DOHH2 (cell line): Measurements from ENCODE around the gene TRAPPC5.

Experiments
- H3F3A ChIP-seq: fragments of 200-600 bp; sonication (generic), shearing (Covaris generic); 2 replicates; pipeline ENCODE4 v1.6.0; 2016; ENCODE audit warnings: antibody characterized with exemption, mild to moderate bottlenecking; ENCODE audit not compliant: control insufficient read depth, insufficient read depth
- H3K27ac ChIP-seq: fragments of 200-600 bp; sonication (generic); 2 replicates; pipeline ENCODE4 v1.5.1; 2014; ENCODE audit warnings: low read depth, mild to moderate bottlenecking, low read length, moderate library complexity
- H3K27me3 ChIP-seq: fragments of 200-600 bp; sonication (generic); 2 replicates; pipeline ENCODE4 v1.6.1; 2014; ENCODE audit warnings: mild to moderate bottlenecking, low read length, mixed read lengths; ENCODE audit not compliant: control insufficient read depth
- H3K36me3 ChIP-seq: fragments of 200-600 bp; sonication (generic); 2 replicates; pipeline ENCODE4 v1.6.1; 2014; ENCODE audit warnings: mild to moderate bottlenecking, low read length, moderate library complexity, mixed read lengths; ENCODE audit not compliant: control insufficient read depth
- H3K4me1 ChIP-seq: fragments of 200-600 bp; sonication (generic); 2 replicates; pipeline ENCODE4 v1.6.1; 2014; ENCODE audit warnings: mild to moderate bottlenecking, low read length, mixed read lengths; ENCODE audit not compliant: control insufficient read depth
- H3K4me2 ChIP-seq: fragments of 200-600 bp; sonication (generic); 2 replicates; pipeline ENCODE4 v1.6.0; 2014; ENCODE audit warnings: mild to moderate bottlenecking, low read length, moderate library complexity
- H3K4me3 ChIP-seq: fragments of 200-600 bp; sonication (generic); 2 replicates; pipeline ENCODE4 v1.5.1; 2014; ENCODE audit warnings: mild to moderate bottlenecking, low read length, mixed read lengths
- H3K79me2 ChIP-seq: fragments of 200-600 bp; sonication (generic); 2 replicates; pipeline ENCODE4 v1.6.1; 2014; ENCODE audit warnings: mild to moderate bottlenecking, low read length, mixed read lengths; ENCODE audit not compliant: control insufficient read depth
- H3K9me2 ChIP-seq: fragments of 200-600 bp; sonication (generic); replicated peaks from 2 replicates; pipeline ENCODE4 v1.6.1; 2014; ENCODE audit warnings: mild to moderate bottlenecking, low read length, mixed read lengths; ENCODE audit not compliant: control insufficient read depth
- H3K9me3 ChIP-seq: fragments of 200-600 bp; sonication (generic); 2 replicates; pipeline ENCODE4 v1.6.1; 2014; ENCODE audit warnings: antibody characterized with exemption, low read length, mixed read lengths; ENCODE audit not compliant: control insufficient read depth, insufficient read depth
- H4K20me1 ChIP-seq: fragments of 200-600 bp; sonication (generic); 2 replicates; pipeline ENCODE4 v1.6.0; 2014; ENCODE audit warnings: low read depth, mild to moderate bottlenecking, antibody characterized with exemption, low read length, moderate library complexity; ENCODE audit not compliant: control insufficient read depth, insufficient read depth
- EZH2phosphoT487 ChIP-seq: fragments of 200-600 bp; sonication (generic); IDR thresholded peaks from 2 replicates; pipeline ENCODE4 v1.6.1; 2017; ENCODE audit warnings: borderline replicate concordance, mild to moderate bottlenecking, antibody characterized with exemption, low read length, moderate library complexity, mixed read lengths
- TF ChIP-seq, protein P1 (sequence below): fragments of 200-600 bp; sonication (generic); IDR thresholded peaks from one replicate; pipeline ENCODE4 v1.5.1; 2014; ENCODE audit warnings: antibody characterized with exemption, mild to moderate bottlenecking, low read depth, low read length; ENCODE audit not compliant: poor library complexity, severe bottlenecking

Gene TRAPPC5

DNA sequence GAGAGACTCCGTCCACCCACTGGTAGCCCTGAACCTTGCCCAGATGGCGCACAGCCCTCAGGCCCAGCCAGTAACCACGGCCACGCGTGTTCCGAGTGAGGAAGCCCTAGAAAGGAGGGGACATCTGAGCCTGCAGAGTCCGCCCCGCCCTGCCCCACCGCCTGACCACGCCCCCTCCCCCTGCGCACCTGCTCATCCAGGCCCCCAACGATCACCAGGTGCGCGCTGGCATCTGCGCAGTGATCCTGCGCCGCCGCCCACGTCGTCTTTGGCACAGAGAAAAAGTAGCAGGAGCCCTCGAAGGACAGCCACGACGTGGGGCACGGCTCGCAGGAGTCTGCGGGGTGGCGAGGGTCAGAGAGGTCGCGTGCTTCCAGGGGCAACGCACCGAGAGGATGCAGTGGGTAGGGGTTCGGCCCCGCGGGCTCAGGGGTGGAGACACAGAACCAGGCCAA lies 49.2 kb downstream of the TRAPPC5 start:
- Histone ChIP-seq H3K4me3 (no peak overlapping the region), H3K36me3 (no peaks in the 10 kb centered on the region), H3K79me2 (no peaks in the 10 kb centered on the region), H3K4me2 (no peak overlapping the region), H3K9me2 (no peaks in the 10 kb centered on the region), H3K4me1 (no peaks in the 10 kb centered on the region), H3K9me3 (no peaks in the 10 kb centered on the region), H3K27me3 (peaks cover 15% of the 10 kb centered on the region), H3F3A (no peaks in the 10 kb centered on the region), H4K20me1 (no peaks in the 10 kb centered on the region), H3K27ac (no peak overlapping the region)
- TF ChIP-seq EZH2phosphoT487: no peak
- TF ChIP-seq, protein P1, sequence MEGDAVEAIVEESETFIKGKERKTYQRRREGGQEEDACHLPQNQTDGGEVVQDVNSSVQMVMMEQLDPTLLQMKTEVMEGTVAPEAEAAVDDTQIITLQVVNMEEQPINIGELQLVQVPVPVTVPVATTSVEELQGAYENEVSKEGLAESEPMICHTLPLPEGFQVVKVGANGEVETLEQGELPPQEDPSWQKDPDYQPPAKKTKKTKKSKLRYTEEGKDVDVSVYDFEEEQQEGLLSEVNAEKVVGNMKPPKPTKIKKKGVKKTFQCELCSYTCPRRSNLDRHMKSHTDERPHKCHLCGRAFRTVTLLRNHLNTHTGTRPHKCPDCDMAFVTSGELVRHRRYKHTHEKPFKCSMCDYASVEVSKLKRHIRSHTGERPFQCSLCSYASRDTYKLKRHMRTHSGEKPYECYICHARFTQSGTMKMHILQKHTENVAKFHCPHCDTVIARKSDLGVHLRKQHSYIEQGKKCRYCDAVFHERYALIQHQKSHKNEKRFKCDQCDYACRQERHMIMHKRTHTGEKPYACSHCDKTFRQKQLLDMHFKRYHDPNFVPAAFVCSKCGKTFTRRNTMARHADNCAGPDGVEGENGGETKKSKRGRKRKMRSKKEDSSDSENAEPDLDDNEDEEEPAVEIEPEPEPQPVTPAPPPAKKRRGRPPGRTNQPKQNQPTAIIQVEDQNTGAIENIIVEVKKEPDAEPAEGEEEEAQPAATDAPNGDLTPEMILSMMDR: no peak

DNA sequence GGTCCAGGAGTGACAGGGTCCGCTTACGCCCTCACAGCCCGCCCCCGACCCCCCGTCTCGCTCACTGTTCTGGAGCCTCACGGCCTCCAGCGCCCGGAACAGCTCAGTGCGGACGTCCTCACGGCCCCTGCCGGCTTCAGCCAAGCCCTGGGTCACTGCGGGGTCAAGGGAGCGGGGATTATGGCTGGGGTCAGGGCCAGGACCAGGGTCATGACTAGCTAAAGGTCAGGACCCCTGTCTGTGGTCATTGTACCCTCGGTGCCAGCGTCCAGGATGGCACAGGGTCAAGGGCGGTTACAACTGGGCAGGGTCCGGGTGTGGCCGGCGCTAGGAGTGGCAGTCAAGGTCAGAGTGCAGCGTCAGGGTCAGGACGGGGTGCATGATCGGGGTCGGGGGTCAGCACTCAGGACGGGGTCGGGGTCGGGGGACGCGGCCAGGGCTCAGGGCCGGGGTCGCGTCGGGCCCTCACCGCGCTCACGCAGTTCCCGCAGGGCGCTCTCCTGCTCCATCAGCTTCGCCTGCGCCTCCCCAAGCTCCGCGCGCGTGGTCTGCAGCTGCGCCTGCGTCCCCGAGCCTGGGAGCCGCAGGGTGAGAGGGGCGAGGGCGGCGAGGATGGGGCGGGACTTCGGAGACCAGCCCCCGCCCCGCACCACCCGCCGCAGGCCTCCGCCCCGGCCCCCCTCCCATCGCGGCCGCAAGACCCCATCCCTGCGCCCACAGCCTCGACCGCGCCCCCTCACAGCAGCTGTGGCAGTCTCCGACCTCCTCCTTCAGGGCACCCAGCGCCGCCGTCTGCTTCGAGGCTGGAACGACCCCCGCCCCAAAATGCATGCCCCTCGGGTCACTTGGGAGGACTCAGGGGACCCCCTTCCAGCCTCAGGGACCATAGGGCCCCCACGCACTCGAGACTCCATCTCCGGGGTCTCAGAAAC lies 49.9 kb downstream of the TRAPPC5 start:
- Histone ChIP-seq H3F3A (no peaks in the 10 kb centered on the region), H3K27me3 (peaks cover 15% of the 10 kb centered on the region; the same call in 1 of the 2 replicates), H3K27ac (no peak overlapping the region), H3K79me2 (no peaks in the 10 kb centered on the region), H3K9me2 (no peaks in the 10 kb centered on the region), H3K4me3 (no peak overlapping the region), H3K36me3 (no peaks in the 10 kb centered on the region), H3K4me2 (no peak overlapping the region), H3K4me1 (no peaks in the 10 kb centered on the region), H3K9me3 (no peaks in the 10 kb centered on the region), H4K20me1 (no peaks in the 10 kb centered on the region)
- TF ChIP-seq EZH2phosphoT487: no peak
- TF ChIP-seq, protein P1: no peak

DNA sequence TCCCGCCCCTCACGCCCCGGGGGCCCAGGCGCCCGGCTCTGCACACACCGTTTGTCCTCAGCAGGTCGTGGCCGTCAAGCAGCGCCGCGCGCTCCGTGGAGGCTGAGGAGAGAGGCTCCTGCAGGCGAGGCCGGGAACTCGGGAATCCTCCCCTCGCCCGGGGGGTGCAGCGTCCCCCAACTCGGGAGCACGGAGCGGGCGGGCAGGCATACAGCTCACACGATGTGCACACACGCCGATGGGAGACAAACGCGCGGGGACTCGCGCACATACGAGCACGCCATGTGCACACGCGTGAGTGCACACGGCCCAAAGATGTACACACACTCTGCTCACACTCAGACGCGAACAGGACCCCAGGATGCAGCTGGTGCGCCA lies 50.6 kb downstream of the TRAPPC5 start:
- Histone ChIP-seq H3K79me2 (no peaks in the 10 kb centered on the region), H4K20me1 (no peaks in the 10 kb centered on the region), H3K9me3 (no peaks in the 10 kb centered on the region), H3K4me1 (no peaks in the 10 kb centered on the region), H3F3A (no peaks in the 10 kb centered on the region), H3K4me2 (no peak overlapping the region), H3K27me3 (peaks cover 19% of the 10 kb centered on the region), H3K36me3 (no peaks in the 10 kb centered on the region), H3K9me2 (no peaks in the 10 kb centered on the region), H3K27ac (no peak overlapping the region), H3K4me3 (no peak overlapping the region)
- no peak for TF ChIP-seq EZH2phosphoT487
- TF ChIP-seq, protein P1: no peak
